ENCODE measurements around the gene MAP2K6. TPM values are rescaled to one million over a fixed set of nuclear protein-coding genes. Genes with fewer than 3 reads are reported as not detected.

The MAP2K6 gene
- total RNA-seq, 1 donor from 2014 or later: 4.7 TPM

DNA sequence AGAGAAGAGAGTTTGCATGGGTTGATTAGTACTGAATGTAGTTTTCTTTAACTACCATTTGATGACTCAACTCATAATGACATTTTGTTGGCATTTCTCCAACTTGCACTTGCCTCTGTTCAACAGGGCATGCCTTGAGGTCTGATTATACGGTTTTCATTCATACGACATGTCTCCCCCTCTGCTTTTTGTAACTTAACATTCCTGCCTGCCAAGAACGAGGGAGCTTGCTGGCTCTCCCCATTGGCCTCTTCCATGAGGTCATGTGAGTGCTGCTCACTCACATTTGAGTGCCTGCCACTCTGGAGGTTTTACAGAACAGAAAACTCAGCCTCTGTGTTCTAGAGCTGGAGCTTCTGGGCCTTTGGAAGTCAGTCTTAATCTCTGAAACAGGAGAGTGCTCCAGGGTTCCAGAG lies 19.7 kb downstream of the MAP2K6 start:
- TF ChIP-seq, protein P1, sequence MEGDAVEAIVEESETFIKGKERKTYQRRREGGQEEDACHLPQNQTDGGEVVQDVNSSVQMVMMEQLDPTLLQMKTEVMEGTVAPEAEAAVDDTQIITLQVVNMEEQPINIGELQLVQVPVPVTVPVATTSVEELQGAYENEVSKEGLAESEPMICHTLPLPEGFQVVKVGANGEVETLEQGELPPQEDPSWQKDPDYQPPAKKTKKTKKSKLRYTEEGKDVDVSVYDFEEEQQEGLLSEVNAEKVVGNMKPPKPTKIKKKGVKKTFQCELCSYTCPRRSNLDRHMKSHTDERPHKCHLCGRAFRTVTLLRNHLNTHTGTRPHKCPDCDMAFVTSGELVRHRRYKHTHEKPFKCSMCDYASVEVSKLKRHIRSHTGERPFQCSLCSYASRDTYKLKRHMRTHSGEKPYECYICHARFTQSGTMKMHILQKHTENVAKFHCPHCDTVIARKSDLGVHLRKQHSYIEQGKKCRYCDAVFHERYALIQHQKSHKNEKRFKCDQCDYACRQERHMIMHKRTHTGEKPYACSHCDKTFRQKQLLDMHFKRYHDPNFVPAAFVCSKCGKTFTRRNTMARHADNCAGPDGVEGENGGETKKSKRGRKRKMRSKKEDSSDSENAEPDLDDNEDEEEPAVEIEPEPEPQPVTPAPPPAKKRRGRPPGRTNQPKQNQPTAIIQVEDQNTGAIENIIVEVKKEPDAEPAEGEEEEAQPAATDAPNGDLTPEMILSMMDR (IDR thresholded peaks at IDR 0.05): no peak
- ATAC-seq (no peak), DNase-seq (no peak)
- no peaks in the 10 kb centered on the region for H3K9me3 ChIP-seq
- H3K27me3 ChIP-seq: no peaks in the 10 kb centered on the region
- no peaks in the 10 kb centered on the region for H3K36me3 ChIP-seq
- intact Hi-C loops (cut with DNase I): no loop called here
- H3K27ac ChIP-seq: no peak overlapping the region
- H3K4me1 ChIP-seq: no peaks in the 10 kb centered on the region
- no peak overlapping the region for H3K4me3 ChIP-seq

DNA sequence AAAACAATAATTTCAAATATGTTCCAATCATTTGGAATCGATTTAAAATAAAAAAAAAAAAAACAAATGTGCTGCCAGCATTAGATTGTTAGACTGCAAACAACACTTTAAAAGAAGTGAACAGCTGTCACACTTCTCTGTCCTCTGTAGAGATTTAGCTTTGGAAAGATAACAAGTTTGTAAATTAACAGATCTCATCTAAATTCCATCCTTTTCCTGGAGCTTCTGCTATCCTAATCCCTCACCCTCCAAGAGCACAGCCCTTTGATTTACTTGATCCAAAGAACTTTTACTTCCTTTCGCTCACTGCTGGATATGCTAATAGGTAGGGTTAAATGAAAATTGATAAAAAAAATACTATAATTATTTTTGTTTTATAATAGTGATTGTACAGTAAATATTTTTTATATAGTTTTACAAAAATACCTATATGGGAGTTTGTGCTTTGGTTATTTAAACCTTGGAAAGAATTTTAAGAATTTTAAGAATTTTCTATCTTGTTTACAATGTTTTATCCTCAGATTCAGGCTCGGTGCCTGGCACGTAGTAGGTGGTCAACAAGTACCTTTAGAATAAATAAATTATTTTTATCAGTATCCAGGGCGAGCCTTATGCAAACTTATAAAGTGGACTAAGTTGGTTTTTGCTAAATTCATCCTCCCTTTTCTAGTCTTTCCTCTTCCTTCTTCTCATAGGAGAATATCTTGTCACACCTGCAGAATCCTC lies 21.6 kb downstream of the MAP2K6 start:
- no peak for ATAC-seq
- TF ChIP-seq, protein P1 (IDR thresholded peaks at IDR 0.05): no peak
- intact Hi-C loops (cut with DNase I): no loop called here

DNA sequence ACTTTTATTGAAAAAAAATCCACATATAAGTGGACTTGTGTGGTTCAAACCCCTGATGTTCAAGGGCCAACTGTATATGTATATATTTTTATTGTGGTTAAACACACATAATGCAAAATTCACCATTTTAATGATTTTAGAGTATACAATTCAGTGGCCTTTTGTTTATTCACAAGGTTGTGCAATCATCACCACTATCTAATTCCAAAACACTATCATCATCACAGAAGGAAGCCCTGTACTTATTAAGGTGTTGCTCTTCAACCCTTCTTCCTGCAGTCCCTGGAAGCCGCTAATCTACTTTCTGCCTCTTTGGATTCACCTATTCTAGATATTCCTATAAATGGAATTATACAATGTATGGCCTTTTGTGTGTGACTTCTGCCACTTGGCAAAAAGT lies 23.0 kb downstream of the MAP2K6 start:
- Histone ChIP-seq H3K4me1 (no peaks in the 10 kb centered on the region), H3K27me3 (no peaks in the 10 kb centered on the region), H3K27ac (no peak overlapping the region), H3K9me3 (no peaks in the 10 kb centered on the region), H3K36me3 (no peaks in the 10 kb centered on the region), H3K4me3 (no peak overlapping the region)
- intact Hi-C loops (cut with DNase I): no loop called here
- ATAC-seq (no peak), DNase-seq (no peak)
- TF ChIP-seq, protein P1 (IDR thresholded peaks at IDR 0.05): no peak

More for the DNA sequence above, 21.6 kb downstream of the MAP2K6 start:
- Histone ChIP-seq H3K36me3 (no peaks in the 10 kb centered on the region), H3K27ac (no peak overlapping the region), H3K4me3 (no peak overlapping the region), H3K9me3 (no peaks in the 10 kb centered on the region), H3K4me1 (no peaks in the 10 kb centered on the region), H3K27me3 (no peaks in the 10 kb centered on the region)
- DNase-seq: no peak

DNA sequence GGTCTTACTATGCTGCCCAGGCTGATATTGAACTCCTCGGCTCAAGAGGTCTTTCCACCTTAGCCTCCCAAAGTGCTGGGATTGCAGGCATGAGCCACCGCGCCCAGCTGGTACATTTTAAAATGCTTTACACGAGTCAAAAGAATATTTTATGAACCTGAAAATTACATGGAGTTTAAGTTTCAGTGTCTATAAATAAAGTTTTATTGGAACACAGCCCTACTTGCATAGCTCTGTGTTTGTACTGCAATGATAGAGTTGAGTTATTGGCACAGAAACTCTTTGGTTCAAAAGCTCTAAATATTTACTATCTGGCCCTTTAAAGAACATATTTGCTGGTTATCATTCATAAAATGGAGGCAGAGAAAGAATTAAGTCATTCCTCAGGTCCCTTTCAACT lies 24.3 kb downstream of the MAP2K6 start:
- TF ChIP-seq, protein P1 (IDR thresholded peaks at IDR 0.05): no peak
- no peak for ATAC-seq
- Histone ChIP-seq H3K27ac (no peak overlapping the region), H3K4me1 (no peaks in the 10 kb centered on the region), H3K36me3 (no peaks in the 10 kb centered on the region), H3K27me3 (no peaks in the 10 kb centered on the region), H3K4me3 (no peak overlapping the region), H3K9me3 (no peaks in the 10 kb centered on the region)
- no peak for DNase-seq
- intact Hi-C loops (cut with DNase I): no loop called here

DNA sequence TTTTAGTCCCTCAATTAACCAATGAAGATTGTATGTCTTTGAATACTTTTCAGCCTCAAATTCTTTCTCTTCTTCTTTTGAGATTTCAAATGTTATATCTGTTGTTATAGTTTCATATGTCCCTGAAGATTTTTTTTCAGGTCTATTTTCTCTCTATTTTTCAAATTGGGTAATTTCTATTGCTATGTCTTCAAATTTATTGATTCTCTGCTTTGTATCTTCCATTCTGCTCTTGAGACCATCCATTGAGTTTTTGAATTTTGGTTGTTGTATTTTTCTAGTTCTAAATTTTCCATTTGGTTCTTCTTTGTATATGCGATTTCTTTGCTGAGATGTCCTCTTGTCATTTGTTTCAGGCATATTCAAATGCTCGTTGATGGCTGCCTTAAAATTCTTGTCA lies 26.7 kb downstream of the MAP2K6 start:
- intact Hi-C loops (cut with DNase I): no loop called here

More for the DNA sequence above, 26.7 kb downstream of the MAP2K6 start:
- no peaks in the 10 kb centered on the region for H3K4me1 ChIP-seq
- no peaks in the 10 kb centered on the region for H3K36me3 ChIP-seq
- no peak for DNase-seq
- no peak for ATAC-seq
- H3K4me3 ChIP-seq: no peak overlapping the region
- TF ChIP-seq, protein P1 (IDR thresholded peaks at IDR 0.05): no peak
- no peak overlapping the region for H3K27ac ChIP-seq
- H3K9me3 ChIP-seq: no peaks in the 10 kb centered on the region
- H3K27me3 ChIP-seq: no peaks in the 10 kb centered on the region

All from upper lobe of right lung (tissue), 1 donor.